Measurements from ENCODE around the gene SLC25A24. TPM values are rescaled to one million over a fixed set of nuclear protein-coding genes. Genes with fewer than 3 reads are reported as not detected.

SLC25A24 gene
- total RNA-seq, 4 donors from 2014 or later: 11.8 to 35.7 (median 28.8) TPM

GRCh38 chr1:108192581-108192980, 7.6 kb downstream of the SLC25A24 start:
- 96 to 97% methylated on average over 20 to 21 of the region's 28 CpGs for WGBS, 2 donors
- DNase-seq: no peak

DNA sequence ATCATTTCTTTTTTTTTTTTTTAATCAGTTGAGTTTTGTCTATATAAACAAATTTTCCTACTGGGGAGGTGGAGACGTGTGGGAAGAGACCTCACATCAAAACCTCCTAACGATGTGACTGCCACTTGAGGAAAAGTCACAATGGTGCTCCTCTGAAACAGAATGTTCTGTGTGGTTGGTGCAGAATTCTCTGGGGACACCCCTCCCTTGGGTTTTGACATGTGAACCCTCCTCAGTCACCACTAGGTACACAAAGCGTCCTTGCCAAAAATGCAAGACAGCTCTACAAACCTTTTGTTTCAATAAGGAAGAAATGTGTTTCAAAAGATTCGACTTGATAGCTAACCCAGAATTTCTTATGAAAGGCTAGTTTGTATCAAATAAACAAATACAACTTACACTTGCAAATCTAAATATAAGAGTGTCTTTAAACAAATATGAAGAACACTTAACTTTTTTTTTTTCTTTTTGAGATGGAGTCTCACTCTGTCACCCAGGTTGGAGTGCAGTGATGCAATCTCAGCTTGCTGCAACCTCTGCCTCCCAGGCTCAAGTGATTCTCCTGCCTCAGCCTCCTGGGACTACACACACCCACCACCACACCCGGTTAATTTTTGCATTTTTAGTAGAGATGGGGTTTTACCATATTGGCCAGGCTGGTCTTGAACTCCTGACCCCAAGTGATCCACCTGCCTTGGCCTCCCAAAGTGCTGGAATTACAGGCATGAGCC, 9.3 kb downstream of the SLC25A24 start:
- no peak for DNase-seq
- no peak overlapping the region for H3K27ac ChIP-seq
- H3K4me1 ChIP-seq: no peaks in the 10 kb centered on the region
- no peak overlapping the region for H3K4me3 ChIP-seq
- no peaks in the 10 kb centered on the region for H3K27me3 ChIP-seq
- intact Hi-C loops (cut with DNase I): no loop called here
- TF ChIP-seq POLR2A (IDR thresholded peaks at IDR 0.05) (no peak), CTCF (IDR thresholded peaks at IDR 0.05) (no peak)
- 67 to 83% methylated on average over 5 of the region's 5 CpGs for WGBS, 2 donors
- H3K9me3 ChIP-seq: peaks cover 0 to 2% (median 0%) of the 10 kb centered on the region in 3 donors
- peaks cover 0 to 43% (median 3%) of the 10 kb centered on the region in 3 donors for H3K36me3 ChIP-seq

More at GRCh38 chr1:108192581-108192980, 7.6 kb downstream of the SLC25A24 start:
- intact Hi-C loops (cut with DNase I): no loop called here
- Histone ChIP-seq H3K4me3 (no peak overlapping the region), H3K27me3 (no peaks in the 10 kb centered on the region), H3K36me3 (peaks cover 0 to 52% (median 3%) of the 10 kb centered on the region in 3 donors), H3K9me3 (peaks cover 0 to 3% (median 0%) of the 10 kb centered on the region in 3 donors), H3K4me1 (peaks cover 0 to 4% (median 0%) of the 10 kb centered on the region in 3 donors), H3K27ac (no peak overlapping the region)
- TF ChIP-seq POLR2A (IDR thresholded peaks at IDR 0.05): no peak
- no peak for TF ChIP-seq CTCF (IDR thresholded peaks at IDR 0.05)

GRCh38 chr1:108190001-108190634, 10.0 kb downstream of the SLC25A24 start:
- H3K36me3 ChIP-seq: peaks cover 0 to 43% (median 3%) of the 10 kb centered on the region in 3 donors
- intact Hi-C loops (cut with DNase I): no loop called here
- no peaks in the 10 kb centered on the region for H3K9me3 ChIP-seq
- no peak for DNase-seq
- no peak overlapping the region for H3K27ac ChIP-seq
- no peaks in the 10 kb centered on the region for H3K4me1 ChIP-seq
- 76 to 88% methylated on average over 7 of the region's 7 CpGs for WGBS, 2 donors
- no peak overlapping the region for H3K4me3 ChIP-seq
- H3K27me3 ChIP-seq: no peaks in the 10 kb centered on the region
- TF ChIP-seq POLR2A (IDR thresholded peaks at IDR 0.05) (no peak), CTCF (IDR thresholded peaks at IDR 0.05) (no peak)

DNA sequence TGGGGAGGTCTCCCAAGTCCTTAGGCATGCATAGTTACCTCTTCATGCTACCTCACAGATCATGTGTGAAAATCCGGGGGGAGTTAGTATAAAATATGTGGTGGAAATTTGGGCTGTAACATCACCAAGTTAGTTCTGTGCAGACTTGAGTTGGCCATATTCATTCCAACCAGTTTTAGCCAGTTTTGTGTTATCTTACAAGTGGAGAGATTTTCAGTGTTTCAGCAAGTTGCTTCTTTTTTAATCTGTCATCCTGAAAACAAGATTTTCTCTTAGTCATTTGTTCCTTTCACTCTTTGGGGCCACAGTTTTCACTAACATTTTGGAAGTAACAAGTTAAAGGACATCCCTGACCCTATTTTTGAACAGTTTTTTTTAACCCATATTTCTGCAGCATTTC, 11.3 kb downstream of the SLC25A24 start:
- H3K36me3 ChIP-seq: peaks cover 0 to 47% (median 0%) of the 10 kb centered on the region in 3 donors
- H3K27me3 ChIP-seq: no peaks in the 10 kb centered on the region
- no peak for TF ChIP-seq CTCF (IDR thresholded peaks at IDR 0.05)
- no peak for TF ChIP-seq POLR2A (IDR thresholded peaks at IDR 0.05)
- peaks cover 0 to 3% (median 0%) of the 10 kb centered on the region in 3 donors for H3K9me3 ChIP-seq
- 73 to 100% methylated on average over 1 of the region's 1 CpG for WGBS, 2 donors
- H3K27ac ChIP-seq: no peak overlapping the region
- H3K4me1 ChIP-seq: no peaks in the 10 kb centered on the region
- no peak overlapping the region for H3K4me3 ChIP-seq
- intact Hi-C loops (cut with DNase I): no loop called here
- DNase-seq: no peak
